ENCODE measurements around the gene TMEM95.
A peak's percentile ranks its signal among the peaks of the same experiment; 100 is the strongest.

TMEM95 gene

DNA sequence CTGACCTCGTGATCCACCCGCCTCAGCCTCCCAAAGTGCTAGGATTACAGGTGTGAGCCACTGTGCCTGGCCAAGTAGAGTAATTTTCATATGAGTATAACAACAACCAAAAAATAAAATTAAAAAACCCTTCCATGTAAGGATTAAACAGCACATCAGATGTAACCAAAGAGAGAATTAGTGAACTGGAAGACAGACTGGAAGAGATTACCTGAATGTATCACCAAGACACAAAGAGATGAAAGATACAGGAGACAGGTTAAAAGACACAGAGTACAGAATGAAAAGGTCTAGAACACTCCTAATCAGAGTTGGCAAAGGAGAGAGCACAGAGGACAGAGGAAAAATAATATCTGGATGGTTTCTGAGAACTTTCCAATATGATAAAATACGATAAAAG, 24.2 kb downstream of the TMEM95 start:
- DNase-seq (ENCODE audit: low spot score): no peak

DNA sequence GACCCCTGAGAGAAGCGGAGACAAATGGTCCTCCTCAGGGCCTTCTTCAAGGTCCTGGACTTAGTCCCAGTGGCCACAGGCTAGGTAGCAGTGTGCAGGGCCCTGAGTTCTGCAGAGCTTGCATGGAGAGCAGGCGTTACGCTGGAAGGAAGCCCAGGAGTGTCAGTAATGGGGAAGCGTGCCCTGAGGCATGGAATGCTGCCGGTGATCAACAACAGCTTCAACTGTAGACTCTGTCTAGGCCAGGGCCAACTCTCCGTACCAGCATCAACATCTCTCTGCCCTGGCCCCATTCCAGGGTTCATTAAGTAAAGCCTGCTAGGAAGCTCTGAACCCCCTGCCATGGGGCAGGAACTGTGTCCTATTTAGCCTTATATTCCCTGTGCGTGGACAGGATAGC, 25.4 kb downstream of the TMEM95 start:
- DNase-seq (ENCODE audit: low spot score): peak; percentile 82

DNA sequence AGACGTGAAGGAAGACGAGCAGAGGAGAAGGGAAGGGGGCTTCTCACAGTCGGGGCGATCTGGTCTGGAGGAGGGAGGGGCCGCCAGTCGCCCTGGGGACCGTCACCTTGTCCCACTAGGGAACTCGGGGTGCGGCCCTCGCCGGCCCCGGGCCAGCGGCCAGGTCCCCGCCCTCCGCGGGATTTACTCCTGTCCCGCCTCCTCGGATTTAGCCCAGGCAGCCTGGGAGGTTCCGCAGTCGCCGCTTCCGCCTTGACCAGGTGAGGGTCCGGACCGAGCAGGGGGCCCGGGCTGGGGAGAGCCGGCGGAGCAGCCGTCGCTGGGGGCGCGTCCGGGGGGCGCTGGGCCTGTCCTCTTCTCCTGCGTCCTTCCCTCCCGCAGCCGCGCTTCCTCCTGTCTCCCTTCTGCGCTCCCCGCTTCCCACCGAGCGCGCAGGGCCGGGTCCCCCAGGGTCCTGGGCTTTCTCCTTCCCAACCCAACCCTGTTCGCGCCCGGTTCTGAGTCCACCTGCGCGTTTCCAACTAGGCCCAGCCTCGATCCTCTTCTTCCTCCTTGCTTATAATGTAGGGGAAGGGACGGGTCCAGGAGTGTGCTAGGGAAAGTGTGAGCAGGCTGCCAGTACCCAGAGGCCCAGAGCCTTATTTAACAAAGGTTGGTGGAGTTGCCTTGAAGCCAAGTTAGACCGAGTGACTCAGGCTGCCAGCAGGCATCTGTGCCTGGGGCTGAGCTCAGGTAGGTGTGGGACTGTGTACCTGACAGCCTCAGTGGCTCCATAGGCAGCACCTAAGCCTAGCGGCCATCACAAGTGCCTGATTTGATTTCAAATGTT, 26.1 kb downstream of the TMEM95 start, which contains the start of gene TNK1:
Gene TNK1 (plus strand): TSS at position 235 of the 829 bp plus-strand sequence. CDS start 1,838 bp downstream, outside the sequence.
- DNase-seq (ENCODE audit: low spot score): peak; percentile 69

DNA sequence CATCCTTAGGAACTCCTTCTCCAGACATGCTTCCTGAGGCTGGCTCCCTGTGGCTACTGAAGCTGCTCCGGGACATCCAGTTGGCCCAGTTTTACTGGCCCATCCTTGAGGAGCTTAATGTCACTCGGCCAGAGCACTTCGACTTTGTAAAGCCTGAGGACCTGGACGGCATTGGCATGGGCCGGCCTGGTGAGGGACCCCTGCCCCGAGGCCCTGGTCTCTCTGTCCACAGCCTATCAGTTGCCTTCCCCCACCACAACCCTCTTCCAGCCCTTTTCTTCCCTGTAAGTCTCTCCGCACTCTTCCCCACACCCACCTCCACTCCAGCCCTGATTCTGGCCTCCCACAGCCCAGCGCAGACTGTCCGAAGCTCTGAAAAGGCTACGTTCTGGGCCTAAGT, 27.9 kb downstream of the TMEM95 start:
- no peak for DNase-seq (ENCODE audit: low spot score)

DNA sequence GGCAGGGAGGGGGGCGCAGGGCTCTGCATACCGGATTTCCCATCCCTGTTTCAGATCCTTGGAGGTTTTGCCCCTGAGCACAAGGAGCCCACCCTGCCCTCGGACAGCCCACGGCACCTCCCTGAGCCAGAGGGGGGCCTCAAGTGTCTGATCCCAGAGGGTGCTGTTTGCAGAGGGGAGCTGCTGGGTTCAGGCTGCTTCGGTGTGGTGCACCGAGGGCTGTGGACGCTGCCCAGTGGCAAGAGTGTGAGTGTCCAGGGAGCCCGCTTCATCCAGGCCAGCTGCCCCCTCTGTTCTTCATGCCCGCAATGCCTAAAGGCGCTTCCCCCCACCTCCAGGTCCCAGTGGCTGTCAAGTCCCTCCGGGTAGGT, 28.4 kb downstream of the TMEM95 start:
- no peak for DNase-seq (ENCODE audit: low spot score)

DNA sequence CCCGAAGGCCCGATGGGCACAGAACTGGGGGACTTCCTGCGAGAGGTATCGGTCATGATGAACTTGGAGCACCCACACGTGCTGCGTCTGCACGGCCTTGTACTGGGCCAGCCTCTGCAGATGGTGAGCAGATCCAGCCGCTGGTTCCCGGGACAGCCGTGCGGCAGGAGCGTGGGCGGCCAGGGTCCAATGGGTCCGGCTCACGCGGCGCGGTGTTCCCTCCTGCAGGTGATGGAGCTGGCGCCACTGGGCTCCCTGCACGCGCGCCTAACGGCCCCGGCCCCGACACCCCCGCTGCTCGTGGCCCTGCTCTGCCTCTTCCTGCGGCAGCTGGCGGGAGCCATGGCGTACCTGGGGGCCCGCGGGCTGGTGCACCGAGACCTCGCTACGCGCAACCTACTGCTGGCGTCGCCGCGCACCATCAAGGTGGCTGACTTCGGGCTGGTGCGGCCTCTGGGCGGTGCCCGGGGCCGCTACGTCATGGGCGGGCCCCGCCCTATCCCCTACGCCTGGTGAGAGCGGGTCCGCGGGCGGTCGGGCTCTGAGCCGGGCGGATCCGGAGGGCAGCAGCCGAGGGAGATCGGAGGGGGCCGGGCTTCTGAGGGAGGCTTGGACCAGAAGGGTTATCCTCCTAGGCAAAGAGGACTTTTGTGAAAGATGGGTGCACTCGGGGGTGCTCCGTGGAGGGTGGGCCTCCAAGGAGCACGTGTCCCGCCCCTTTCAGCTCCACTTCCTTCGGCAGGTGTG, 29.0 kb downstream of the TMEM95 start:
- peak; percentile 73 for DNase-seq (ENCODE audit: low spot score)

DNA sequence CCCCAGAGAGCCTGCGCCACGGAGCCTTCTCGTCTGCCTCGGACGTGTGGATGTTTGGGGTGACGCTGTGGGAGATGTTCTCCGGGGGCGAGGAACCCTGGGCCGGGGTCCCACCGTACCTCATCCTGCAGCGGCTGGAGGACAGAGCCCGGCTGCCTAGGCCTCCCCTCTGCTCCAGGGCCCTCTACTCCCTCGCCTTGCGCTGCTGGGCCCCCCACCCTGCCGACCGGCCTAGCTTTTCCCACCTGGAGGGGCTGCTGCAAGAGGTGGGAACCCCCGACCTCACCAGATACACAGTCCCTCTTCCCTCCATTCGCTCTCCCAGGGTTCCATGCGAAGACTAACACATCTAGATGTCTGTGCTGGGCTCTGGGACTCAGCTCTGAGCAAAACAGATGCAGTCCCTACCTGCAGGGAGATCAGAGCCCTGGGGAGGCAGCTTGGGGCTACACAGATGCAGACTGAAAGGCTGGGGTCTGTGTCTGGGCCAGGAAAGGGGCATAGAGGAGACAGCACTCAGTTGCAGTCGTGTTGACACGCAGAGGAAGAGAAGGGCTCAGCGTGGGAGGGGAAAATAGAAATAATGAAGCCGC, 29.6 kb downstream of the TMEM95 start:
- DNase-seq (ENCODE audit: low spot score): no peak

DNA sequence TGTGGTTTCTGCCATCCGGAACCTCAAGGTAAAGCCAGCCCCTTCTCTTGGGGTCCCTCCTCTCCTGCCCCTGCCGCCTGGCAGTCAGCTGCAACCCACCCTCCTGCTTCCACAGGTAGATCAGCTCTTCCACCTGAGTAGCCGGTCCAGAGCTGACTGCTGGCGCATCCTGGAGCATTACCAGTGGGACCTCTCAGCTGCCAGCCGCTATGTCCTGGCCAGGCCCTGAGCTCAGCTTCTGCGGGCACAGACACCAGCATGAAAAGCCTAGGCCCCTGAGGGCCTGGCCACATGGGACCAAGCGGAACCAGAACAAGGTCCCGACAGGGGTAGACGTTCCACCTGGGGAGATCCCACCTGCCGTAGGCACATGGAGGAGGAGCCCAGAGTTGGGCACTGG, 33.9 kb downstream of the TMEM95 start:
- DNase-seq (ENCODE audit: low spot score): no peak

DNA sequence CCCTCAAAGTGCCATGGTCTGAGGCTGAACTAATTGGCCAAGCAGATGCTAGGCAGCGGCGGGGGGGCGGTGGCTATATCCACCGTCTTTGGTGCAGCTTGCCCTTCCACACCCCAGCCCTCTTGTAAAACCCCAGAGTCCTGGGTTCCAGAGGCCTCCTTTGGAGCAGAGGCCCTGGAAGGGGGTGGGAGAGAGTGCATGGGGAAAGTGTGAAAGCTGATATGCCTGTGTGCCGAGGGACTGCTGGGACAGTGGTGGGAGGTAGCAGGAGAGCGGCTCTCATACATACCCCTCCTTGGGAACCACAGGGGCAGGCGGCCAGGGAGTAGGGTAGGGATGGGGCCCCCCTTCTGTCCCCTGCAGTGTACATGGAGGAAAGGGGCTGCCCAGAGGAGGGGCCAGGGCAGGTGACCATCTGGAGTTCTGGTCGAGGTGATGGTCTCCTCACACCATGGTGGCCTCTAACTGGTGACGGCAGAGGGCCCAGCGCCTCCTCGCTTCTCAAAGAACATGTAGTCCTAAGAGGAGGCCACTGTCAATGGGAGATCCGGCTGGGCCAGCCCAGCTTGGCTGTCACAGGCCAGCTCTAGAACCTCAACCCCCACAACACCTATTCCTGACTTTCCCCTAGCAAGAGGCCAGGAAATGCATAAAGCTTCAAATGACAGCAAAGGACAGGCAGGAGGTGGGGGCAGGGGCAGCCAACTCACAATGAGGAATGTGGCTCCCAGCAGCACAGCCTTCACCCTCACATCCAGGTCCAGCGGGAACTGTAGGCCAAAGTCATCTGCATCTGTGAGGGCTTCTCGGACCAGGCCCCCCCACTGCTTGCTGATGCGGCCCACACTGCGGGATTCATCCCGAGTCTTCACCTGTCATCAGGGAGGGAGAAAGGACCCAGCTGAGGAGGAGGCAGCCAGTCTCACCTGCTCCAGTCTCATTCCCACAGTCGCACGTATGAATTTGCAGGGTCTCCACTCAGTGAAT, 35.3 kb downstream of the TMEM95 start:
- DNase-seq (ENCODE audit: low spot score): no peak

DNA sequence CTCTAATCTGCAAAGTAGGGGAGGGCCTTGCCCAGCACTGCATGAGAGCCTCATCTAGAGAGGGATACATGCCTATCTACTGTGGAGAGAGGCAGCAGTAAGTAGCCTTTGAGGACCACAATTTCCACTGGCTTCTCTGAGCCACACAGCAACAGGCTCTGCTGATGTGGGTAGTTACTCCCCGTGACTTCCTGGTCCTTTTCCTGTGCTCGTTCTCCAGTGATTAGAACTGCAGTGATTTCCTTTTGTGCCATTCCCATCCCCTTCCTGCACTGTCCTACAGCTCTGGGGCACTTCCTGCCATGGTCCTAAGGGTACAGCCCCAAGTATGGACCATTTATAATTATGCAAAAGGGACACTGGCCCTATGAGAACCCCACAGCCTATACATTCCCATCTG, 36.4 kb downstream of the TMEM95 start:
- no peak for DNase-seq (ENCODE audit: low spot score)

DNA sequence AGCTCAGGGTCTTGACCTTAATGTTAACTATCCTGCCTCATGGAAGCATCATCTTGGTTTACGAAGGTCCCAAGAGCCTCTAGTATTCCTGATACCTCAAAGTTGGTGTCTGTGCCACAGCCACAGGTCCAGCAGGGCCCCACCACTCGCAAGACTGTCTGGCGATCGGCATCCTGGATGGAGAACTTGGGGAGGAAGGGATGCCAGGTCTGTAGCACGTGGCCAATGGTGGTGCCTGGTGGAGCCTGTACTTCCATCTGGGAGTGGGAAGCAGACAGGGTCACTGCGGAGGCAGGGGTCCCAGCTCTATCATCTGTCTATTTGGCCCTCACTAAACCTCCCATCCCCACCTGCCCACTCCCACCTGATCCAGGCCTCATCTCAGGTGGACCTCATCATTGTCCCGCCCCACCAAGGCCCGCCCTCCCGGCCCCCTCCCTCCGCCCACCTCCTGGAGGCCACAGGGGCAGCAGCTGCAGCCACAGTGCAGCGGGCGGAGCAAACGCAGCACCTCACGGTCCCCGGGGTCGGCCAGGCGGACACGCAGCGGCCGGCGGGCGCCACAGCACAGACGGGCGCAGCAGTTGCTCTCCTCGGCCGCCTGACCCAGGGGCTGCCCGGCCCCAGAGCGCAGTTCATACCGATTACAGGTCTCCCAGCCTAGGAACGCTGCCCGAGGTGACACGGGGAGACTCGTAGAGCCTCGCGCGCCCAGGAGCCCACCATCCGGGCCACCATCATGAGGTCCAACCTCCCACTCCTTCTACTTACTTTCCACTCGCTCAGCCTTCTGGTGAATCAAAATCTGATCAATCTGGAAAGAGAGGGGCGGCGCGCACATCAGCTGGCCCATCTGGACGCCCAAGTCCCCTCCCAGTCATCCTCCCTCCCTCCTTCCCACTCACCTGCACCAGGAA, 38.0 kb downstream of the TMEM95 start:
- DNase-seq (ENCODE audit: low spot score): no peak

DNA sequence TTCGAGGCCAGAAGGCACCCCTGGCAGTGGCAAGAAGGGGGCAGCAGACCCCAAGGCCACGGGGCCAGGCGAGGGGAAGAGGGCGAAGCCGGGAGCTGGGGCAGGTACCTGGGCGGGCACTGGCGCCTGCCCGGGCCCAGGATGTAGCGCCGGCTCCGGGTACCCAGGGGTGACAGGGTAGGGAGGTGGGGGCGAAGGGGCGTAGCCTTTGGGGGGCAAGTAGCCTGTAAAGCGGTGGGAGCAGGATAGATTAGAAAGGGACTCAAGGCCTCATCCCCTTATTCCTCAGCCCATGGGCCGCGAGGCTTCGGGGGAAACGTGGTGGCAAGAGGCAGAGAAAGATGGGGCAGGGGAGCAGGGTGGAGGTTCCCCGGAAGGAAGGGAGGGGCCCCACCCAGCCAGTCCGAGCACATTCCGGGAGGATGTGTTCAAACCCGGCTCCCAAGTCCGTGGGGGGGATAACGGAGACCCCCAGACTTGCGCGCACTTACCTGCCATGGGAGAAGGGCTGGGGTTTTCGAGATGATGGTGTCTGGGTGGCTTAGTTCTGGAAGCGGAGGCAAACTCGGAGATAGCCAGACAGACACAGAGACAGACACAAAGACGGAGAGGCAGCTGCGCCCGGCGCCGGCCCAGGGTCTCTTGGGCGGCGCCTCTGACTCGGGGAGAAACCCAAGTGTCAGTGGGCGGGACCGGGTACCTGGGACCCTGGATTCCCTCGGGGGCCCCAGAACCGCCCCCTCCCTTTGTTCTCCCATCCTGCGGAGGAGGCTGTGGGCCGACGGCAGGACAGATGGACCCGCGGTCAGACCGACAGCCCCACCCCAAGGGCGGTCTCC, 38.9 kb downstream of the TMEM95 start:
- peak; percentile 47 for DNase-seq (ENCODE audit: low spot score)

DNA sequence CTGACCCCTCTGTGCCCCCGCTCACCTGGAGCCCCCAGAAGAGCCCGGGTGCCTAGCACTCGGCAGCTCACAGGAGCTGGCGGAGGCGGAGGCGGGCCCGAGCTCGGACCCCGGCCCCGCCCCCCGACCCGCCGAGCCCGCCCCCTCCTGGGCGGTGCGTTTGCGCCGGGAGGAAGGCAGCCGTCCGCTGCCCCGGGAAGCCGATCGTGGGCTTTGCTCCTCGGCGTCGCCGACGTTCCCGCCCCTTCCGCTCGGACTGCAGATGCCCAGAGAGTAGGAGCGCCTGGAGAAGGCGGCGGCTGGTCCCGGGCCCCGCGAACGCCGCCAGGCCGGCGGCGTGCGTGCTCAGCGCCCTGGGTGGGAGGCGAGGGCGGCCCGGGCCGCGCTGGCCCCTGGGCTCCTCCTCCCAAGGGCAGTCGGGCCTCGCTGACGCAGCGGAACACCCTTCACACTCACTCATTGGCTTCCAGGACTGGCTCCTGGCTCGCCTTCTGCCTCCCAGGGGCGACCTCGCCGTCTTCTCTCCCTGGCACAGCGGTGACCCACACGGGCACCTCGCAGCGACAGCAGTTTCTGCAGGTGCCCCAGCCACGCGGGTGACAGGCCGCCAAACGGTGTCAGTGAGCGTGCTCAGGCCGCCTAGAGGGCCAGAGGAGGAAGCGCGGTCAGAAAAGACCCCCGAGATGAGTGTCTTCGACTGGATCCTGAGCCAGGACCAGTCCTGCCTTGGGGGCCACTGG, 39.7 kb downstream of the TMEM95 start, which contains the start of gene PLSCR3:
Gene PLSCR3 (minus strand): TSS at position 74 of the 740 bp plus-strand sequence. CDS start 415 bp downstream, outside the sequence.
- peak; percentile 96 for DNase-seq (ENCODE audit: low spot score)

DNA sequence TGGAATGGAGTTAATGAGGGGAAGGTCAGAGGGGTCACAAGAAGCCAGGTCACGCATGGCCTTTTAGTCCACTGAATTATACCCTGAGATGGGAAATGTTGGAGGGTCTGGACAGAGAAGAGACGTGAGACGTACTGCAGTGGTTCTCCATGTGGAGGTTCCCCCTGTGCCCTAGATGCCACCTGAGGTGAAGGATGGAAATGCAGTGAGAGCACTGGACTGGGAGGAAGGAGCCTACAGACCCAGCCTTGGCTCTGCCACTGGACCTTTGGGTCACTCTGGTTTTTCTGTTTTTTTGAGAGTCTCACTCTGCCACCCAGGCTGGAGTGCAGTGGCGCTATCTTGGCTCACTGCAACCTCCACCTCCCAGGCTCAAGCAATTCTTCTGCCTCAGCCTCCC, 41.2 kb downstream of the TMEM95 start:
- DNase-seq (ENCODE audit: low spot score): no peak

DNA sequence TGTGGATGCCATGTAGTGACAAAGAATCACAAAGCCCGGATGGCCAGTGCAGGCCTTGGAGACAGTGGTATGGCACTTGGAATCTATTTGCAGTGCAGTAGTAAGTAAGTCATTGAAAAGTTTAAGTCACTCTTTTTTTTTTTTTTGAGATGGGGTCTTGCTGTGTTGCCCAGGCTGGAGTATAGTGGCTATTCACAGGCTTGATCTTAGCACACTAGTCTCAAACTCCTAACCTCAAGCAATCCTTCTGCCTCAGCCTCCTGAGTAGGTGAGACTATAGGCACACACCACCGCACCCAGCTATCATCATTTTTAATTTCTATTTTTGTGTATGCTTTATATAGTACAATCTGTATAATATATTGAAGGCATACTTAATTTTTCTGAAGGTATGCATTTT, 43.7 kb downstream of the TMEM95 start:
- DNase-seq (ENCODE audit: low spot score): no peak

DNA sequence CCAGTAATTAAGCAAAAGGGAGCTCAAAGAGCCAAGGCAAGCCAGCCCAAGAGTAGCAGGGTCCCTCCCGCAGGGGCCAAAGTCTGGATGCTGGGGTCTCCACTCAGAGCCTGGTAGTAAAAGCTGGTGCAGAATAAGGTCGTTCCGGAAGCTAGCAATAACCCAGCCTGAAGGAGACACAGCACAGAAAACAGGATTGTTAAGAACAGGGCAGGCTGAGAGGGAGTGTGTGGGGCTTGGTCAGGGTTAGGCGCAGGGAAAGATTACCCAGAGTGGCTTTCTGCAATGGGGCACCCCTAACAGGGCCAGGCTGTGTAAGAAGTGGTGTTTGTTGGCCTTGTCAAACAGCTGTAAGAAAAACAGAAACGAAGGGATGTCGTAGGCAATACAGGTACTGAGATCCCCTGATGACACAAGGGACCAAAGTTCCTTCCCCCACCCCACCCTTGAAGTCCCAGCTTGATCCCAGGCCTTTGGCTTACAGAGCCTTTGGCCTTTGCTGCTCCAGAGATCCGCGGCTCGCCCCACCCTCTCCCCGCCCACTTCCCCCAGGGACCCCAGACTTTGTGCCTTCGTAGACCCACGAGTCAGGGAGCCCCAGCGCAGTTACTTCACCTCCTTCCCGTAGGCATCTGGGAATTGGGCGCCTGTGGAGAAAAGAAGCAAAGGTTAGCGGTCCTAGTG, 48.2 kb downstream of the TMEM95 start:
- peak; percentile 36 for DNase-seq (ENCODE audit: low spot score)

DNA sequence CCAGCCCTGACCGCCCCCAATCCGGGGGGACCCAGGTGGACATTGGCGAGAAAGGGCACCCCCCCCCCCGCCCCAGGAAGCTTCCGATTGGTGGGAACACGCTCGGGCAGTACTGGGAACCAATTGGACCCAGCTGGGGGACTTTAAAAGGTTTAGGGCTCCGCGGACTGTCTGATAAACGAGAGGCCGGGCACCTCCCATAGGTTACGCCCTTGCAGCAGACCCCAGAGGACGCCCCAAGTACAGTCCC, 48.7 kb downstream of the TMEM95 start:
- DNase-seq (ENCODE audit: low spot score): peak; percentile 78

DNA sequence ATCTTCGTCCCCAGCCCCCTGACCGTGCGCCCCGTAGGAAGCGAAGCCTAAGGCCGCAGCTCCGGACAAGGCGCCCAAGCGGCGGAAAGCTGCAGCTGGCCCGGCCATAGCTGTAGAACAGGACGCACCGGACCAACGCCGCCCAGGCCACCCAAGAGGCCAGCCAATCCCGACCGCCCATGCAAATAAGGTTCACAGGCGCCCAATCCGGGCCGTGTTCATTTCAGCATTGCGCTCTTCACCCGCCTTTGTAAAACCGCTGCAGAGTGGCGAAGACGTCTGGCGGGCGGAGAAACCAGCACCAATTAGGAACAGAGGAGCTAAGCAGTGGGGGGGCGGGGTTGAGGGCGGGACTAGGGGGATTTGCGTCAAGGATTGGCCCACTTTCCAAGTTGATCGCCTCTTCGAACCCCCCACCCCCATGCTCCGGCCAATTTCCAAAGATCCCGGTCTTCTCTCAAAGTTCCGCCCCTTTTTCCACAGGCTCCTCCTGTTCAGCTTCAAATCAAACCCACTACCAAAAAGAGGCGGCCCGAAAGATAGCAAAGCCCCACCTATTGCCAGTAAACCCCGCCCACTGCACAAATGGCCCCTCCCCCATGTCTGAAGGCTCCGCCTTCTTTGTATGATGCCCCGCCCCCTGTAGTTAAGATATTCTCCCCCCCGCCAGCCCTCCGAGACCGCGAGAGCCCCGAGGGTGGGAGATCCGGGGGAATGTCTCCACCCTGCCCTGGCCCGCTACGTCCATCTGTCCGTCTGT, 49.2 kb downstream of the TMEM95 start, which contains the start of gene TMEM256:
Gene TMEM256 (minus strand): TSS at position 121 of the 760 bp plus-strand sequence. CDS start 13 bp downstream, at position 108.
- peak; percentile 95 for DNase-seq (ENCODE audit: low spot score)
